ENCODE measurements around the gene CAPN6. TPM values are rescaled to one million over a fixed set of nuclear protein-coding genes. Genes with fewer than 3 reads are reported as not detected.
A peak's percentile ranks its signal among the peaks of the same experiment; 100 is the strongest.

The CAPN6 gene
- total and polyA plus RNA-seq, 11 donors = 0.04 to 2.2 (median 0.33) TPM; not detected in 5

GRCh38 chrX:111265486-111265885, 4.8 kb downstream of the CAPN6 start:
- 58 to 75% (median 69%) methylated on average over 2 of the region's 2 CpGs for WGBS, 4 donors
- ATAC-seq = no peak
- TF ChIP-seq POLR2A (IDR thresholded peaks at IDR 0.05) (no peak), CTCF (IDR thresholded peaks at IDR 0.05) (no peak)
- H3K9me3 ChIP-seq = no peaks in the 10 kb centered on the region
- no peak overlapping the region for H3K4me3 ChIP-seq
- H3K27ac ChIP-seq = no peak overlapping the region
- intact Hi-C loops (cut with DNase I) = loop anchor here in 5 of 10 donors (10.0 kb wide), 1 partner anchor 179 kb away; no protein-coding TSS in a partner anchor
- H3K27me3 ChIP-seq = peaks cover 0 to 65% (median 0%) of the 10 kb centered on the region in 9 donors
- no peaks in the 10 kb centered on the region for H3K36me3 ChIP-seq
- no peaks in the 10 kb centered on the region for H3K4me1 ChIP-seq
- no peak for DNase-seq

GRCh38 chrX:111264385-111264784, 5.9 kb downstream of the CAPN6 start:
- Histone ChIP-seq H3K4me1 (no peaks in the 10 kb centered on the region), H3K27ac (no peak overlapping the region), H3K4me3 (no peak overlapping the region), H3K27me3 (peaks cover 0 to 67% (median 0%) of the 10 kb centered on the region in 9 donors), H3K9me3 (no peaks in the 10 kb centered on the region), H3K36me3 (no peaks in the 10 kb centered on the region)
- peak in 1 of 12 donors; percentile 7 for TF ChIP-seq CTCF (IDR thresholded peaks at IDR 0.05)
- no peak for TF ChIP-seq POLR2A (IDR thresholded peaks at IDR 0.05)
- ATAC-seq = no peak
- WGBS, 4 donors = 51 to 78% (median 61%) methylated on average over 2 of the region's 2 CpGs
- DNase-seq = no peak
- intact Hi-C loops (cut with DNase I) = loop anchor here in 6 of 10 donors (5.0 to 10.0 kb wide), 2 partner anchors 180 to 183 kb away; no protein-coding TSS in a partner anchor

- Histone ChIP-seq H3K27ac (no peak overlapping the region), H3K27me3 (peaks cover 0 to 52% (median 0%) of the 10 kb centered on the region in 9 donors), H3K4me3 (no peak overlapping the region), H3K36me3 (no peaks in the 10 kb centered on the region), H3K4me1 (no peaks in the 10 kb centered on the region), H3K9me3 (no peaks in the 10 kb centered on the region)
- no peak for DNase-seq
- ATAC-seq = no peak
- no peak for TF ChIP-seq CTCF (IDR thresholded peaks at IDR 0.05)
- TF ChIP-seq POLR2A (IDR thresholded peaks at IDR 0.05) = no peak
- intact Hi-C loops (cut with DNase I) = loop anchor here in 6 of 10 donors (5.0 to 10.0 kb wide), 2 partner anchors 183 to 185 kb away; no protein-coding TSS in a partner anchor
- 47 to 70% (median 56%) methylated on average over 3 of the region's 3 CpGs for WGBS, 4 donors
These were observed 8.2 kb downstream of the CAPN6 start for GRCh38 chrX:111262086-111262485.

GRCh38 chrX:111260451-111260850, 9.8 kb downstream of the CAPN6 start:
- ATAC-seq = no peak
- no peak for TF ChIP-seq POLR2A (IDR thresholded peaks at IDR 0.05)
- no peak for TF ChIP-seq CTCF (IDR thresholded peaks at IDR 0.05)
- Histone ChIP-seq H3K27me3 (peaks cover 0 to 41% (median 0%) of the 10 kb centered on the region in 9 donors), H3K4me1 (no peaks in the 10 kb centered on the region), H3K36me3 (no peaks in the 10 kb centered on the region), H3K4me3 (no peak overlapping the region), H3K27ac (no peak overlapping the region), H3K9me3 (no peaks in the 10 kb centered on the region)
- 53 to 72% (median 68%) methylated on average over 3 of the region's 3 CpGs for WGBS, 4 donors
- no peak for DNase-seq
- intact Hi-C loops (cut with DNase I) = loop anchor here in 6 of 10 donors (5.0 to 10.0 kb wide), 2 partner anchors 184 to 187 kb away; no protein-coding TSS in a partner anchor

Data from heart left ventricle (tissue), 16 donors.